Measurements from ENCODE around the gene CTNNBL1. TPM values are rescaled to one million over a fixed set of nuclear protein-coding genes. Genes with fewer than 3 reads are reported as not detected.

Gene CTNNBL1
- total RNA-seq, 1 donor from 2014 or later = 33.3 TPM

DNA sequence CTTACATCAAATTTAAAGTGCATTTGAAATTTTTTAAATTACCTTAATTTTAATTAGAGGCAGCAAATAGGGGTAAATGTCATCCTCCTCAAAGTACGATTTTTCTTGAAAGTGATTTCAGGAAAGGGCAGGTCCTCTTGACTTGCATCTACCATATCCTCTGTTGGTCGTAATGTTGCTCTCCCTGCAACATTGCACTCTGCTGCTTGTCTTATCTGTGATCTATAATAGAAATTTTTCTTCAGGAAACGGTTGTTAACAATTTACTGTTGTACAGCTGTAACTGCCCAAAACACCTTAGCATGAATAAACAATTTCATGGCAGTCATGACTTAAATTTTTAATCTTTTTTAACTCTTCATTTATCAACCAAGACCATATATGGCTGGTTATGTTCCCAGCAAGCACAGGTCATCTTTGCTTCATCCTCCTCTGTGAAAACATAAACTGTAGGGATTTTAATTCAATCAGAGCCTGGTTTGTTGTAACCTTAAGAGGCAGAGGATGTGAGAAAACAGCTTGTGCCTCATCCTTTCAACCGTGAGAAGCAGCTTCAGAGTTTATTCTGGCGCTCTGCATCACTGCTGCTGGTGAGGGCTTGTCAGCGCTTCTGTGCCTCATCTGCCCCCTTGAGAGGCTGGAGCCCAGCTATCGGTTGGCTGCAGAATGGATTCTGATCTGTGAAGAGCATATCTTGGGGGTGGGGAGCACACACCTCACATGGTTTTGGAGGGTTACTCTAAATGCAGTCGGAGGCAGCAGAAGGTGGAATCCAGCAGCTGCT, 56.0 kb downstream of the CTNNBL1 start:
- Histone ChIP-seq H3K4me3 (no peak overlapping the region), H3K9me3 (no peaks in the 10 kb centered on the region), H3K27ac (no peak overlapping the region), H3K4me1 (no peaks in the 10 kb centered on the region), H3K27me3 (no peaks in the 10 kb centered on the region), H3K36me3 (peaks cover 12 to 48% of the 10 kb centered on the region in 2 donors)
- intact Hi-C loops (cut with DNase I) = no loop called here
- TF ChIP-seq, protein P1, sequence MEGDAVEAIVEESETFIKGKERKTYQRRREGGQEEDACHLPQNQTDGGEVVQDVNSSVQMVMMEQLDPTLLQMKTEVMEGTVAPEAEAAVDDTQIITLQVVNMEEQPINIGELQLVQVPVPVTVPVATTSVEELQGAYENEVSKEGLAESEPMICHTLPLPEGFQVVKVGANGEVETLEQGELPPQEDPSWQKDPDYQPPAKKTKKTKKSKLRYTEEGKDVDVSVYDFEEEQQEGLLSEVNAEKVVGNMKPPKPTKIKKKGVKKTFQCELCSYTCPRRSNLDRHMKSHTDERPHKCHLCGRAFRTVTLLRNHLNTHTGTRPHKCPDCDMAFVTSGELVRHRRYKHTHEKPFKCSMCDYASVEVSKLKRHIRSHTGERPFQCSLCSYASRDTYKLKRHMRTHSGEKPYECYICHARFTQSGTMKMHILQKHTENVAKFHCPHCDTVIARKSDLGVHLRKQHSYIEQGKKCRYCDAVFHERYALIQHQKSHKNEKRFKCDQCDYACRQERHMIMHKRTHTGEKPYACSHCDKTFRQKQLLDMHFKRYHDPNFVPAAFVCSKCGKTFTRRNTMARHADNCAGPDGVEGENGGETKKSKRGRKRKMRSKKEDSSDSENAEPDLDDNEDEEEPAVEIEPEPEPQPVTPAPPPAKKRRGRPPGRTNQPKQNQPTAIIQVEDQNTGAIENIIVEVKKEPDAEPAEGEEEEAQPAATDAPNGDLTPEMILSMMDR (IDR thresholded peaks at IDR 0.05) = no peak
- no peak for DNase-seq (ENCODE audit: low spot score in 2 of 2)

DNA sequence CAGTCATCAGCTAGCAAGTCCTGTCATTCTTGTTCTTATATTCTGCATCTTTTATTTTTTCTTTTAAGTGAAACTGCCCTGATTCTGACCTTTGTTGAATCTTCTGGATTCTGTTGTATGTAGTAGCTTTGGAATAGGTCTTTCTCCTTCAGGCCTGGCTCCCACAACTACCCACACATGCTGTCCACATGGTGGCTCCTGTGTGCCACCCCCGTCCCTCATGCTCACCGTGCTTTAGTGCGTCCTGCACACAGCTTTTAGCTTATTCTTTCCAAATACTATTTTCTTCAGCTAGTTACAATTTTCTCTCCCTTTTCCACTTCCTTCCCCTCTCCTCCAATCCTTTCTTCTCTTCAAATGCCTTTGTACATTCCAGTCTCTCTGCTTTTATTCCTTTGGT, 61.8 kb downstream of the CTNNBL1 start:
- H3K4me3 ChIP-seq = no peak overlapping the region
- H3K27ac ChIP-seq = no peak overlapping the region
- no peaks in the 10 kb centered on the region for H3K9me3 ChIP-seq
- intact Hi-C loops (cut with DNase I) = no loop called here
- TF ChIP-seq, protein P1 (IDR thresholded peaks at IDR 0.05) = no peak
- no peak for DNase-seq (ENCODE audit: low spot score in 2 of 2)
- no peaks in the 10 kb centered on the region for H3K27me3 ChIP-seq
- H3K4me1 ChIP-seq = no peaks in the 10 kb centered on the region
- H3K36me3 ChIP-seq = peaks cover 4 to 36% of the 10 kb centered on the region in 2 donors

DNA sequence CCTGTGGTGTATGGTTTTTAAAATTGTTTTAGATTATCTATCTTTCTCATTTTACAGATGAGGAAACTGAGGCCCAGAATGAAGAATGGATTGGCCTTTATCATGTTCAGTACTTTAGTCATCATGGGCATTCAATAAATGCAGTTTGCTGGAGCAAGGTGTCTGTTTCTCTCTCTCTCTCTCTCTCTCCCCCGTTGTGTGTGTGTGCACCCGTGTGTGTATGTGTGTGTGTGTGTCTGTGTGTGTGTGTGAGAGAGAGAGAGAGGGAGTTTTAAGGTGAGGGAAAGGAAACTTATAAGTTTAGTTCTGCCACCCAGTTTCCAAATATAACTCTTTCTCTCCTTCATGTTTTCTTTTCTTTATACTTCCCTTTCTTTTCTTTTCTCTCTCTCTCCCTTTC, 62.4 kb downstream of the CTNNBL1 start:
- DNase-seq (ENCODE audit: low spot score in 2 of 2) = no peak
- no peak overlapping the region for H3K4me3 ChIP-seq
- TF ChIP-seq, protein P1 (IDR thresholded peaks at IDR 0.05) = no peak
- H3K4me1 ChIP-seq = no peaks in the 10 kb centered on the region
- H3K9me3 ChIP-seq = no peaks in the 10 kb centered on the region
- H3K27ac ChIP-seq = no peak overlapping the region
- H3K27me3 ChIP-seq = no peaks in the 10 kb centered on the region
- intact Hi-C loops (cut with DNase I) = no loop called here
- H3K36me3 ChIP-seq = peaks cover 4 to 33% of the 10 kb centered on the region in 2 donors

DNA sequence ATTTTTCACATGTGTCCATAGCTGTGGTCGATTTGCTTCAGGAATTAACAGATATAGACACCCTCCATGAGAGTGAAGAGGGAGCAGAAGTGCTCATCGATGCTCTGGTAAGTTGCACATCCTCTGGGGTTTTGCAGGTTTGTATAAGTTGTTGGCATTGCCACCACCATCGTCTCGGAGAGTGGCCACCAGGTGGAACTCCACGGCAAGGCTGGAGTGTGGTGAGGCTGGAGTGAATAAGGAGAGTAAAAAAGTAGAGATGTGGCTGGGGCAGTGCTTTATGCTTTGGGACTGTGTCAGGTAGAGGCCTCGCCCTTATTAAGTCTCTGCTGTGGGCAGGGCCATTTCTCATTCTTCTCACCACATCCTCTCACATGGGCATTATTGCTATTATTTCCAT, 63.7 kb downstream of the CTNNBL1 start:
- intact Hi-C loops (cut with DNase I) = no loop called here
- DNase-seq (ENCODE audit: low spot score in 2 of 2) = no peak
- TF ChIP-seq, protein P1 (IDR thresholded peaks at IDR 0.05) = no peak
- Histone ChIP-seq H3K27me3 (no peaks in the 10 kb centered on the region), H3K9me3 (no peaks in the 10 kb centered on the region), H3K27ac (no peak overlapping the region), H3K4me1 (no peaks in the 10 kb centered on the region), H3K36me3 (peaks cover 4 to 27% of the 10 kb centered on the region in 2 donors), H3K4me3 (no peak overlapping the region)

DNA sequence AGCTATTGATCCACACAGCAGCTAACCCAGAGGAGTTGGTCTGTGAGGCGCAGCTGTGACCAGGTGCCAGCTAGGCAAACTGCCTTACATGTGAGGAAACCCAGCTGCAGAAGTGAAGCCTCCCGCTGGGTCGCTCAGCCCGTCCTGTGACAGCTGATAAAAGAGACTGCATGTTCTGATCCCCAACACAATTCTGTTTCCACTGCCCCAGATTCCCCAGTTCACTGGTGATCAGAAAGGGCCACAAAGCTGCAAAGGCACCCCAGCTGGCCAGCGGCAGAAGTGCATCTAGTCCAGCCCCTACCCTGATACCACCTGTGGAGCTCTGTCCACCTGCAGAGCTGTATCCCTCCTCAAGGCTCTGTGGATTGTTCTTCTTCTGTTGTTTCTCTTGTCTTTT, 64.5 kb downstream of the CTNNBL1 start:
- Histone ChIP-seq H3K27ac (no peak overlapping the region), H3K27me3 (no peaks in the 10 kb centered on the region), H3K4me1 (no peaks in the 10 kb centered on the region), H3K9me3 (no peaks in the 10 kb centered on the region), H3K36me3 (peaks cover 4 to 27% of the 10 kb centered on the region in 2 donors), H3K4me3 (no peak overlapping the region)
- intact Hi-C loops (cut with DNase I) = no loop called here
- DNase-seq (ENCODE audit: low spot score in 2 of 2) = no peak
- TF ChIP-seq, protein P1 (IDR thresholded peaks at IDR 0.05) = no peak
